Stimulated activated CD8-positive, alpha-beta memory T cell treated with anti-CD3 and anti-CD28 coated beads, Interleukin-4, amount 100 ng/mL, for 4 hours (primary cell): Measurements from ENCODE around the gene ANXA4.
"Not testable (repeated sequence)": the region's sequence is repeated elsewhere in the genome, so short reads cannot be mapped to it uniquely, and the experiment has no call there.

Experiments
- DNase-seq, 2 donors: peaks; one replicate each; pipeline ENCODE4 v3.0.0-alpha.2; 2020; ENCODE audit warnings: low read depth in 2 of 2, low spot score in 1 of 2

Gene ANXA4

GRCh38 chr2:69776886-69777785 is 35.2 kb downstream of the ANXA4 start:
- DNase-seq, result no peak

GRCh38 chr2:69777786-69778105 is 35.8 kb downstream of the ANXA4 start:
- no peak for DNase-seq

DNA sequence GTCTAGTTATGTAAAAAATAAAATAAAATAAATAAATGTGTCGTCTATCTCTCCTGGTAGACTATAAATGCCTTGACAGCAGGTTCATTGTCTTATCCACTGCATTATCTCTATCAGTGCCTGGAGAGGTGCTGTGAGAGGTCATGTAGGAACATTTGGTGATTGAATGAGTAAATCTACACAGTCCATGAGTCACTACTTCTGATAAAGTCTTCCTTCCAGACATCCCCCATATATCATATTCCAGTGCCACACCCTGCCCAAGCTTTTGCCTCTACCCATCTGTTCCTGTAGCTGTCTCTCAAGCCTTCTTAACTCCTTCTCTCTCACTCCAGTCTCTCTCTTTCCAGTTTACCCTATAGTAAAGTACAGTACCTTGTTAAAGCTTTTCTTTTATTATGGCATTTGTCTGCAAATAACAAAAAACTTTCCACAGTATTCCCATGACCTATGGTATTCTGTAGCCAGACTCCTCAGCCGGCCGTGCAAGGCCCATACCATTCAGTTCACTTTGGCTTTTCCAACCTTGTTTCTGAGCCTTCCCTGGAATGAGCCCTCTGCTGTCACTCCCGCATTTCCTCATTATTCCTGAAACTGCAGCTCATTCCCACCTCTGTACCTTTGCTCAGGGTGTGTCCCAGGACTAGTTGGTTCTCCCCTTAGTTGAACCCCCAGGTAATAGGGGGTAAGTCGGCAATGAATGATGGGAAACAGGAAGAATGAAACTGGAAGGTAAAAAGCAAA is 37.5 kb downstream of the ANXA4 start:
- no peak for DNase-seq

DNA sequence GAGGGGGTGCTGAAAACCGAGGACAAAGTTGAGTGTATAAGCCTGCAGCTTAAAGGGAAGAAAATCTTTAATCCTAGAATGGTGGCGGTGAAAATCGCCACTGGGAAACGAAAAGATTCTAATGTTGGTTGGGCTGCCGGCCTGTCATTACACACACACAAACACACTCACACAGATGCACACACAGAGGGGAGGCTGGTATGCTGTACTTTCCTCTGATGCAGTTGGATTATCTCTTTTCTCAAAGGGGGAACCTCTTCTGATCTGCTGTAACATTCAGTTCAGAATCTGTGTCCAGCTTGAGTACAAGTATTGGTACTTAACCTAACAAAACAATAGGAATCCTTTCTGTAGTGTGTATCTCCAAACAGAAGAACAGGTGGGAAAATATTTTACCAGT is 39.0 kb downstream of the ANXA4 start:
- no peak for DNase-seq

GRCh38 chr2:69781321-69782248 is 39.7 kb downstream of the ANXA4 start:
- DNase-seq, result no peak

- no peak for DNase-seq
These were observed 42.3 kb downstream of the ANXA4 start for GRCh38 chr2:69784228-69784627.

DNA sequence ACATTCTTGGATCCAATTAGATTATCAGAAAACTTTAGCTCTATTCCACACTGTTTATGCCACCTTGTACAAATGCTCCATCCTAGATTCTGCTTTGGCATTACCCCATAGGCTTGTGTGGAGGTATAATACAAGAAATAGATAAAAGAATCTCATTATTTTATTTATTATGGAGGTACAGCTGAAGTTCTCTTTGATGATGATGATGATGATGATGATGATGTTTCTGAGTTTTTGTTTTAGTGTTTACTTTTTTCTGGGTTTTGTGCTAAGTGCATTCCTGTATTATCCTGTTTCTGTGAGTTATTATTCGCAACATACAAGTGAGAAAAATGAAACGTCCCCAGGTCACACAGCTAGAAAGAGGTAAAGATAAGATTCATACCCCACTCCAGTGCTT is 43.4 kb downstream of the ANXA4 start:
- no peak for DNase-seq

DNA sequence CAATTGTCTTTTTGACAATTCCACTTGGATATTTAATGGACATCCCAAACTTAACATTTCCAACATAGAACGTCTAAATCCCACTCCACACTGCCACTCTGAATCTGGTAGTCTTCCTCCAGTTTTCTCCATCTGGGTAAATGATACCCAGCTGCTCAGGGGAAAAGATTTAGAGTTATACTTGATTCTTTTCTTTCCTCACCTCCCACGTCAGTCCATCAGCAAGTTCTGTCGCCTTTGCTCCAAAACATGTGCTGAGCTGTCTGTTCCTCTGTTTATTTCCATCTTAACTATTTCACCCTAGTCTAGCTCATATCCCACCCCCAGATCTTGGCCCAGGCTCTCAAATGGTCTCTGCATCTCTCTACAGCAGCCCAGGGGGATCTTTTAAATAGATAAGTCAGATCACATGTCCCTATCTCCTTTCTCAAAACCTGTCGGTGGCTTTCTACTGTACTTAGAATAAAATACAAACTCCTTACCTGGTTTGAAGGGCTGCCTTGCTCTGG is 44.2 kb downstream of the ANXA4 start:
- DNase-seq, result no peak

DNA sequence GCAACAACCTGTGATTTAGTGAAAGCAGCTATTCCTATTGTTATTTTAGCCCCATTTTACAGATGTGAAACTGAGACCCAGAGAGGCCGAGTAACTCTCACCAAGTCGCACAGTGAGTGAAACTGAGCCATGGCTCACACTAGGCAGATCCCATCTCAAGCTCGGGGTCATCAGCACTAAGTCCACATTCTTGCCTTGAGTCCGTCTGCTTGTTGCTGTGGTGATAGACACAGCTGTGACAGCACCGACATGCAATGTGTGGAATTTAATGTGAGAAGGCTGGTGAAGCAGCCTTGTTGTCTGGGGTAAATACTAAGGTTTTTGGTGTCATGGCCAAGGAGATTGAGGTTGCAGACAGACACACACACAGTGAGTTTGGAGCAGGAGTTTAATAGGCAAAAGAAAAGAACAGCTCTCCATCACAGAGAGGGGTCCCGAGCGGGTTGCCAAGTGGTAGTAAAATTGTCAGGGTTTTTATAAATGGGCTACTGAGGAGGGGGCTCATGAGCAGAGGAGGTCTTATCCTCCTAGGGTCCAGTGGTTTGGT is 47.3 kb downstream of the ANXA4 start:
- DNase-seq, result no peak

DNA sequence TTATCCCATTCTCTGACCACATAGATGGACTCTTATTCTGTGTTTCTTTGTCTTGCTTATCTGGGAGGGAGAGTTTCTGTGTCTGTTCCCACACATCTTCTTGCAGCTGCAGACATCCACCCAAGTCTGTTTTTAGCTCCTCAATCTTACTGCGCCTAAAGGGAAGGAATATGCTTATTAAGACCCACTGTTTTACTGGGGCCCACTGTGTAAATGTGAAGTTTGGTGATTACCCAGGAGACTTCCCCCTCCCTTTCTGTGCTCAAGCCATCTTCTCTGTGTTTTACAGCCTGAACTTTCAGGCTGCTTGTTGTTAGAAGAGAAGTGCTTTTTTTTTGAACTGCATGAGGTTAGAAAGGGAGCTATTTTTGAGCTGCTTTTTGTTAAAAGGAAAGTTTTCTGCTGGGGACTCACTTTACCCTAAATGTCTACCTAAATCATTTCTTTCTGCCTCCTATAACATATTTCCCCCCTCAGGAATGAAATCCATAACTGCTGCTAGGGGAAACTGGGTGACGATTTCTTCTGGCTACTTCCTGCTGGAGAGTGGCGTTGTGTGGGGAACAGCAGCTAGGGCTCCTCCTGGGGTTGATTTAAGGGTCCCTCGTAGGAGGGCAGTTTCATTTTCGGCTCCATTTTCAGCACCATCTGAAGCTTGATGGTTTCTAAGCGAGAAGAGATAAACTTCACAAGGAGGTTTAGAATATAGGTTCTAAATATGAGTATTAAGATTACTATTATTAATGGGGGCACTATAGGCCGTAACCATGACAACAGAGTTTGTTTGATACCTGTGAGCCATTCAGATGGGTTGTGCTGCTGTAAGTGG is 48.1 kb downstream of the ANXA4 start:
- DNase-seq, result no peak

DNA sequence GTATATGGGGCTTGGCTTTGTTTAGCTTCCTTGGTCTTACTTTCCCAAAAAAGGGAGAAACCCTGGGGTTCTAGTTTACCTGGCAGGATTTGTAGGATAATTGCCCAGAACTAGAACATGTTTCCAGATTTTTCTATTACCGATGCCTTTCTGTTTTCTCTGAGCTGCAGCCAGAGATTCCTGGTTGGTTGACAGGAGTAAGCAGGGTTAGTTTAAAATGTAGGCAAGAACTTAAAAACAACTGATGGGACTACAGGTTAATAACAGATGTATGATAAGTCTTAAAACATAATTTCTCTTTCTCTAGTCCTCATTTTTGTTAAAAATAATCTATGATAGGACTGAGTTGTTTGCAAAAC is 48.6 kb downstream of the ANXA4 start:
- DNase-seq, result no peak

- DNase-seq, result no peak
These were observed 49.1 kb downstream of the ANXA4 start for GRCh38 chr2:69791045-69791444.

DNA sequence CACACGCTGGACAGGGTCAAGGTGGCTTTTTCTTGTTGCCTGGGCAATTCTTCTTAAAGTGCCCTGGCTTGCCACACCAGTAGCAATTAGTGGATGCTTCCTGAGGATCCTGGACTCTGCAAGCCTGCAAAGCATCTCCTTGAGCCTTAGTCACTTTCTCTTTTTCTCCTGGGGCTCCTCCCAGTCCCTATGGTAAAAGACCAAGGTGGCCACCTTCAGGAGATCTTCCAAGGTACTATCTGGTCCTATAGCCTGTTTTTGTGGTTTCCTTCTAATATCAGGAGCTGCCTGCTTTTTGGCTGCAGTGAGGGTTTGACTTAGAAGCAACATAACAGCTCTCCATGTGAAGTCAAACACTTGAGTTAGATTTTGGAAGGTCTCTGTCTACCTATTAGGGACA is 54.2 kb downstream of the ANXA4 start:
- no peak for DNase-seq

- no peak for DNase-seq
These were observed 55.3 kb downstream of the ANXA4 start for GRCh38 chr2:69797235-69797634.

DNA sequence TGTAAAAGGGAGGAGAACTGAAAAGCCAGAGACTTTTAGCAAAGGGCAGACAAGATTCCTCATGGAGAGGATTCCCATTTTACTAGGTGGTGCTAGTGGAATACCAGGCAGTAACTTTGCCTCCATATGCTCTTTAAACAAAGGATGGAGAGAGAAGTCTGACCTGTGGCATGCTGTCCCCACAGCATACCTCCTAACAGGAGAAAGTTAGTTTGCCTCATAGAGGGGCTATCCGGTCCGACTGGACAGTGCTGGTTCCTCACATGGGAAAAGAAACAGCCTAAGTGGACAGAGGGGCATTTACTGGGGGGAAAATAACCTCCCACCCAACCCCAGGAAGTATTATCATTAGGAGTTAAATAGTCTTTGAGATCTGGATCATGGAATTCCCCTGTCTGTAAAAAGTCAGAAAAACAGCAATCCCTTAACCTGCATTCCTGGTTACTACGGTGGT is 55.9 kb downstream of the ANXA4 start:
- DNase-seq, result no peak

DNA sequence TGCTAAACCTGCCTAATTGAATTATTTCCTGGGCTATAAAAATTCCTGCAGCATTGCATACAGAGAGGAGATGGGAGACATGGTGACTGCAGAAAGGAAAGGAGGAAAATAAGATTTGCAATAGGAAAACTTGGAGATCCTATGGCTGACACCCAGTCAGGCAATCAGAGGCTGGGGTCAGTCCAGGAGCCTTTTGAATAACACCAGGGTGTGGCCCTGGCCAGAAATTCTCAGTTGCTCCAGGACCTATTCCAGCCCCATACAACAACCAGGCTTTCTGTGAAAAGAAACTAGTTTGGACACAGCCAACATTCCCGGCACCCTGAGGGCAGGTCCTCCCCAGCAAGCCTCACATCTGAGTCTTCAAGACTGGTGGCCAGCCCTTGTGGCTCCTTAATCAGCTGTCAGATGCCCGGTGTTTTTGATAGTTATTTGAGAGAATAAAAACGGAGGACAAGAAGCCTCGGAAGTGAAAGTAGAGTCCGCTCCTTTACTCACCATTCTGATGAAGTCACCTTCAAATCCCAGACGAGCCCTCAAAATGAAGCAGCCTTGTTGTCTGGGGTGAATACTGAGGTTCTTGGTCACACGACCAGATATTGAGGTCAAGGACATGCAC is 56.5 kb downstream of the ANXA4 start:
- no peak for DNase-seq

DNA sequence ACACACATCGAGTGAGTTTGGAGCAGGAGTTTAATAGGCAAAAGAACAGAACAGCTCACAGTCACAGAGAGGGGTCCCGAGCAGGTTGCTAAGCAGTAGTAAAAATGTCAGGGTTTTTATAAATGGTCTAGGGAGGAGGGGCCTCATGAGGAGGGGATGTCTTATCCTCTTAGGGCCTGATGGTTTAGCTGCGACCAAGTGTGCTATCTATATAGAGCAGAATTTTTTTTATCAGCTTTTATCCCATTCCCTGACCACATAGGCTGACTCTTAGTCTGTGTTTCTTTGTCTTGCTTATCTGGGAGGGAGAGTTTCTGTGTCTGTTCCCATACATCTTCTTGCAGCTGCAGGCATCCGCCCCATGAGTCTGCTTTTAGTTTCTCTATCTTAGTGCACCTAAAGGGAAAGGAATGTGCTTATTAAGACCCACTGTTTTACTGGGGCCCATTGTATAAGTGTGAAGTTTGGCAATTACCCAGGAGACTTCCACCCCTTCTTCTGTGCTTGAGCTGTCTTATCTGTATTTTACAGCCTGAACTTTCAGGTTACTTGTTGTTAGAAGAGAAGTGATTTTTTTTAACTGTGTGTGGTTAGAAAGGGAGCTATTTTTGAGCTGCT is 57.1 kb downstream of the ANXA4 start:
- no peak for DNase-seq

GRCh38 chr2:69801745-69802290 is 59.9 kb downstream of the ANXA4 start:
- no peak for DNase-seq

- DNase-seq, result not testable (repeated sequence)
These were observed 60.9 kb downstream of the ANXA4 start for GRCh38 chr2:69802781-69803367.
